HCT116 (cell line): ENCODE measurements around the gene AAR2. TPM values are rescaled to one million over a fixed set of nuclear protein-coding genes. Genes with fewer than 3 reads are reported as not detected.

ENCODE experiments used
- ATAC-seq: fragments of 200-7000 bp; cut with Tn5 transposase; 2 replicates; pipeline ENCODE4 v1.9.1; 2020; ENCODE audit warnings: mild to moderate bottlenecking, moderate library complexity
- BruUV-seq: library from RNA; stranded (reverse); fragments of 400-500 nt; replicated peaks from 2 replicates; lab custom pipeline; 2021; lab: Mats Ljungman, UMichigan
- CTCF ChIA-PET: fragments of 300-600 bp; sonication (Branson Sonifier 250); formaldehyde crosslinking; loops from one replicate; lab custom pipeline; 2021; ENCODE audit warnings: antibody characterized with exemption; lab: Charles Lee
- POLR2A ChIA-PET: fragments of 300-600, 350-600 bp; sonication (Branson Sonifier 250); formaldehyde crosslinking; loops from one replicate; lab custom pipeline; 2021; ENCODE audit warnings: antibody characterized with exemption; lab: Charles Lee
- RAD21 ChIA-PET, 2 experiments: fragments of 300-600 bp; sonication (Branson Sonifier 250); formaldehyde crosslinking; loops; one replicate each; lab custom pipeline; 2023; ENCODE audit warnings: low total read pairs in 2 of 2; ENCODE audit not compliant: uncharacterized antibody in 2 of 2, unreplicated experiment in 2 of 2, low non-redundant PET in 1 of 2; lab: Charles Lee
- DNase-seq: peaks from one replicate; pipeline ENCODE4 v3.0.0-alpha.2; 2010; ENCODE audit warnings: low read depth, low spot score
- H2AFZ ChIP-seq: fragments of 200-600 bp; shearing (Covaris generic), sonication (generic); 2 replicates; pipeline ENCODE4 v1.6.1; 2017; ENCODE audit warnings: low read depth, mixed run types, mixed read lengths, antibody characterized with exemption, low read length; ENCODE audit not compliant: poor library complexity, severe bottlenecking
- H3K27ac ChIP-seq: 2 replicates; pipeline ENCODE4 v1.5.1; 2012; ENCODE audit warnings: low read depth, low read length
- H3K27me3 ChIP-seq: fragments of 200-600 bp; sonication (generic); 2 replicates; pipeline ENCODE4 v1.6.1; 2016; ENCODE audit warnings: mixed run types, low read length, mixed read lengths; ENCODE audit not compliant: insufficient read depth
- H3K36me3 ChIP-seq, 2 experiments: fragments of 200-500 bp in 1 of 2; fragments of 200-600 bp in 1 of 2; sonication (Bioruptor generic) in 1 of 2; sonication (generic) in 1 of 2; 2 replicates each; pipeline versions ENCODE4 v1.5.1 to v1.6.1; 2014 to 2016; ENCODE audit warnings: low read length in 2 of 2, inconsistent platforms in 1 of 2, mixed read lengths in 1 of 2, mixed run types in 1 of 2; ENCODE audit not compliant: insufficient read depth in 2 of 2, control insufficient read depth in 1 of 2
- H3K4me1 ChIP-seq, 2 experiments: fragments of 200-600 bp in 1 of 2; sonication (generic) in 1 of 2; 2 replicates each; pipeline versions ENCODE4 v1.5.1 to v1.6.1; 2012 to 2017; ENCODE audit warnings: low read length in 2 of 2, inconsistent platforms in 1 of 2, mild to moderate bottlenecking in 1 of 2, mixed read lengths in 1 of 2, mixed run types in 1 of 2, moderate library complexity in 1 of 2; ENCODE audit not compliant: insufficient read depth in 2 of 2, control insufficient read depth in 1 of 2
- H3K4me2 ChIP-seq: fragments of 200-600 bp; sonication (generic); 2 replicates; pipeline ENCODE4 v1.6.1; 2017; ENCODE audit warnings: mixed run types, low read length, mixed read lengths
- H3K4me3 ChIP-seq, 2 experiments: fragments of 200-600 bp in 1 of 2; sonication (generic) in 1 of 2; replicated peaks in 1 of 2; 2 replicates each; pipeline ENCODE4 v1.5.1; 2011 to 2016; ENCODE audit warnings: low read length in 2 of 2, control low read depth in 1 of 2, low read depth in 1 of 2, mild to moderate bottlenecking in 1 of 2, mixed read lengths in 1 of 2, mixed run types in 1 of 2
- H3K79me2 ChIP-seq: fragments of 200-600 bp; sonication (generic); 2 replicates; pipeline ENCODE4 v1.6.1; 2017; ENCODE audit warnings: mild to moderate bottlenecking, mixed run types, low read length, moderate library complexity, mixed read lengths; ENCODE audit not compliant: insufficient read depth
- H3K9ac ChIP-seq: fragments of 200-600 bp; sonication (generic); 2 replicates; pipeline ENCODE4 v1.6.1; 2016; ENCODE audit warnings: low read length, mixed read lengths
- H3K9me2 ChIP-seq: fragments of 200-600 bp; sonication (generic), shearing (Covaris generic); 2 replicates; pipeline ENCODE4 v1.6.1; 2017; ENCODE audit warnings: mixed run types, mild to moderate bottlenecking, moderate library complexity; ENCODE audit not compliant: insufficient read depth
- H3K9me3 ChIP-seq, 2 experiments: fragments of 200-500 bp in 1 of 2; fragments of 200-600 bp in 1 of 2; sonication (Bioruptor generic) in 1 of 2; sonication (generic) in 1 of 2; 2 replicates each; pipeline ENCODE4 v1.6.1; 2014 to 2017; ENCODE audit warnings: low read length in 2 of 2, mixed read lengths in 2 of 2, inconsistent platforms in 1 of 2, low read depth in 1 of 2, mild to moderate bottlenecking in 1 of 2, mixed run types in 1 of 2, moderate library complexity in 1 of 2; ENCODE audit not compliant: control insufficient read depth in 1 of 2, insufficient read depth in 1 of 2
- H4K20me1 ChIP-seq: fragments of 200-600 bp; sonication (generic), shearing (Covaris generic); 2 replicates; pipeline ENCODE4 v1.6.1; 2017; ENCODE audit warnings: mixed run types, mild to moderate bottlenecking, moderate library complexity; ENCODE audit not compliant: insufficient read depth
- CEBPB ChIP-seq: IDR thresholded peaks from 2 replicates; pipeline ENCODE4 v1.6.1; 2012; ENCODE audit warnings: low read depth
- EGR1 ChIP-seq: IDR thresholded peaks from 2 replicates; pipeline ENCODE4 v1.6.1; 2012; ENCODE audit warnings: low read depth
- MAX ChIP-seq: IDR thresholded peaks from 2 replicates; pipeline ENCODE4 v1.6.1; 2012
- POLR2AphosphoS5 ChIP-seq: IDR thresholded peaks from 2 replicates; pipeline ENCODE4 v1.6.1; 2011; ENCODE audit warnings: mild to moderate bottlenecking, low read depth, low read length, moderate library complexity
- SRF ChIP-seq: IDR thresholded peaks from 2 replicates; pipeline ENCODE4 v1.6.1; 2012; ENCODE audit warnings: low read depth
- TCF7L2 ChIP-seq: IDR thresholded peaks from 2 replicates; pipeline ENCODE4 v1.7.0; 2011; ENCODE audit warnings: borderline replicate concordance, inconsistent platforms; ENCODE audit not compliant: insufficient read depth, insufficient read length; ENCODE audit errors: extremely low read depth
- YY1 ChIP-seq: IDR thresholded peaks from 2 replicates; pipeline ENCODE4 v1.6.1; 2011; ENCODE audit warnings: low read length, low read depth, moderate library complexity, mild to moderate bottlenecking; ENCODE audit not compliant: insufficient replicate concordance; ENCODE audit errors: extremely low read depth
- intact Hi-C: fragments of 100-400 bp; cut with micrococcal nuclease; formaldehyde crosslinking; loops from 2 replicates; pipeline ENCODE4 v1.10.0; 2022
- total RNA-seq: library from RNA; stranded (reverse); gene quantifications from one replicate; pipeline ENCODE4 v1.2.1, GENCODE V29; 2021; ENCODE audit not compliant: unreplicated experiment
- TF ChIP-seq, protein P1 (sequence below), 3 experiments: fragments of 200-600 bp in 1 of 3; sonication (generic) in 1 of 3; IDR thresholded peaks in 2 of 3; conservative IDR thresholded peaks in 1 of 3; 2 replicates each; pipeline ENCODE4 v1.5.1; 2012 to 2017; ENCODE audit warnings: low read depth in 2 of 3, low read length in 2 of 3, antibody characterized with exemption in 1 of 3, borderline replicate concordance in 1 of 3, control low read depth in 1 of 3, mild to moderate bottlenecking in 1 of 3, mixed read lengths in 1 of 3, mixed run types in 1 of 3, moderate library complexity in 1 of 3; ENCODE audit not compliant: insufficient read depth in 1 of 3

Gene AAR2
- total RNA-seq, 1 experiment from 2014 or later: 23.3 TPM

DNA sequence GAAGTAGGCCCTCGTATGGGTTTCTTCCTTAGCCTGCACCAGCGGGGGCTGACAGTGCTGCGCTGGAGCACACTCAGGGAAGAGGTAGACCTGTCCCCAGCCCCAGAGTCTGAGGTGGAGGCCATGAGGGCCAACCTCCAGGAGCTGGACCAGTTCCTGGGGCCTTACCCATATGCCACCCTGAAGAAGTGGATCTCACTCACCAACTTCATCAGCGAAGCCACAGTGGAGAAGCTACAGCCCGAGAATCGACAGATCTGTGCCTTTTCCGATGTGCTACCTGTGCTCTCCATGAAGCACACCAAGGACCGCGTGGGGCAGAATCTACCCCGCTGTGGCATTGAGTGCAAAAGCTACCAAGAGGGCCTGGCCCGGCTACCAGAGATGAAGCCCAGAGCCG lies 3.8 kb downstream of the AAR2 start:
- CTCF ChIA-PET: no interaction called here
- peaks cover 77% of the 10 kb centered on the region for H3K79me2 ChIP-seq

More for the DNA sequence above, 3.8 kb downstream of the AAR2 start:
- H4K20me1 ChIP-seq: 0 out of 2 replicates have a peak, but pooled peaks cover 5% of the 10 kb centered on the region
- TF ChIP-seq, protein P1, sequence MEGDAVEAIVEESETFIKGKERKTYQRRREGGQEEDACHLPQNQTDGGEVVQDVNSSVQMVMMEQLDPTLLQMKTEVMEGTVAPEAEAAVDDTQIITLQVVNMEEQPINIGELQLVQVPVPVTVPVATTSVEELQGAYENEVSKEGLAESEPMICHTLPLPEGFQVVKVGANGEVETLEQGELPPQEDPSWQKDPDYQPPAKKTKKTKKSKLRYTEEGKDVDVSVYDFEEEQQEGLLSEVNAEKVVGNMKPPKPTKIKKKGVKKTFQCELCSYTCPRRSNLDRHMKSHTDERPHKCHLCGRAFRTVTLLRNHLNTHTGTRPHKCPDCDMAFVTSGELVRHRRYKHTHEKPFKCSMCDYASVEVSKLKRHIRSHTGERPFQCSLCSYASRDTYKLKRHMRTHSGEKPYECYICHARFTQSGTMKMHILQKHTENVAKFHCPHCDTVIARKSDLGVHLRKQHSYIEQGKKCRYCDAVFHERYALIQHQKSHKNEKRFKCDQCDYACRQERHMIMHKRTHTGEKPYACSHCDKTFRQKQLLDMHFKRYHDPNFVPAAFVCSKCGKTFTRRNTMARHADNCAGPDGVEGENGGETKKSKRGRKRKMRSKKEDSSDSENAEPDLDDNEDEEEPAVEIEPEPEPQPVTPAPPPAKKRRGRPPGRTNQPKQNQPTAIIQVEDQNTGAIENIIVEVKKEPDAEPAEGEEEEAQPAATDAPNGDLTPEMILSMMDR (IDR thresholded peaks at IDR 0.05 in 2 of 3, conservative IDR thresholded peaks at IDR 0.05 in 1 of 3; ENCODE audit: borderline replicate concordance in 1 of 3, insufficient read depth in 1 of 3, low read depth in 2 of 3, low read length in 2 of 3): no peak
- TF ChIP-seq EGR1 (no peak), CEBPB (no peak), SRF (no peak), TCF7L2 (no peak), POLR2AphosphoS5 (no peak), YY1 (no peak), MAX (no peak)
- TF ChIP-seq, all 23 proteins: peak for 0
- no peaks in the 10 kb centered on the region for H3K27me3 ChIP-seq
- no peak overlapping the region for H3K4me3 ChIP-seq
- DNase-seq (no peak), ATAC-seq (no peak)
- H3K9me2 ChIP-seq: no peaks in the 10 kb centered on the region
- no TSS peak for BruUV-seq
- ChIA-PET POLR2A (no interaction called here), RAD21 (no interaction called here)
- H3K9ac ChIP-seq: no peak overlapping the region
- no peak overlapping the region for H2AFZ ChIP-seq
- no peak overlapping the region for H3K4me2 ChIP-seq
- H3K36me3 ChIP-seq: peaks cover 25 to 43% of the 10 kb centered on the region in 2 experiments; a peak in 3 of 4 replicates
- H3K4me1 ChIP-seq: peaks cover 10 to 13% of the 10 kb centered on the region in 2 experiments
- intact Hi-C loops: no loop called here
- H3K9me3 ChIP-seq: no peaks in the 10 kb centered on the region
- H3K27ac ChIP-seq: no peak overlapping the region
